ENCODE measurements around the gene SLC24A4.

SLC24A4 gene

GRCh38 chr14:92323011-92323915 is at the start of gene SLC24A4:
TSS of gene SLC24A4 (plus strand) at chr14:92323165. CDS start at chr14:92323831, 666 bp downstream.
- intact Hi-C loops (cut with DNase I), result no loop called here
- DNase-seq, result peak in 6 of 10 donors; percentile 25 to 89 (median 58)

DNA sequence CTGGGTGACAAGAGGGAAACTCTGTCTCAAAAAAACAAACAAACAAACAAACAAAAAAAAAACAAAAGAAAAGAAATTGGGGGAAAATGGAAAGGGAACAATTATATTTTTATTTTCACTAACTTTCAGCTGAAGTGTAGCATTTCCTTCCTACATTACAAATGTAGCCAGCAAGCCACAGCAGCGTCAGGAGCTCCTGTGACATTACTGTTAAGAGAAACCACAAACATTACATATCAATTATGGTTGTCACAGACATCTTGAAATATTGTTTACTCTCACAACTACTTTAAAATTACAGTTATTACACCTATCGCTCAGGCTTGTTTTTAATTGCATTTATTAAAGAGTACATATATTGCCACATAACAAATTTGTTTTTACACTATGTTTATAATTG is 49.8 kb upstream of the SLC24A4 start:
- DNase-seq, result no peak
- intact Hi-C loops (cut with DNase I), result no loop called here

- intact Hi-C loops (cut with DNase I), result no loop called here
- no peak for DNase-seq
Measured at GRCh38 chr14:92274055-92274454, 48.9 kb upstream of the SLC24A4 start.

GRCh38 chr14:92276074-92276473 is 46.9 kb upstream of the SLC24A4 start:
- DNase-seq, result no peak
- intact Hi-C loops (cut with DNase I), result no loop called here

DNA sequence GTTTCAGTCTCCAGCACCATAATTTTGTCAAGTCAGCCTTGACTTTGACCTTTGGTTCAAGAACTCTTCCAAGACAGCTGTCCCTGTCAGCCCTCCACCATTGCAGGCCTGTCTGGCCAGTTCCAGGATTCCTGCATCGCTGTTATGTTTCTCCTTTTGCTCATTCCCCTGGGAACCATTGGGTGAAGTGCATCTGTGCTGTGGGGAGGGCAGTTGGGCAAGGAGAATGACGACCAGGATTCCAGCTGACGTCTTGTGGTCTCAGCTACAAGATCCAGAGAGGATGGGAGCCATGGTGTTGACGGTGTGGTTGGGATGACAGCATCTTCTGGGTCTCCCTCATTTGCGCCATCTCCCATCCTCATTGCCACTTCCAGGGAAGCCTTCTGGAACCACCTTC is 45.9 kb upstream of the SLC24A4 start:
- intact Hi-C loops (cut with DNase I), result no loop called here
- DNase-seq, result no peak

GRCh38 chr14:92280554-92281262 is 42.3 kb upstream of the SLC24A4 start:
- intact Hi-C loops (cut with DNase I), result no loop called here
- no peak for DNase-seq

GRCh38 chr14:92282669-92283068 is 40.3 kb upstream of the SLC24A4 start:
- DNase-seq, result no peak
- intact Hi-C loops (cut with DNase I), result no loop called here

DNA sequence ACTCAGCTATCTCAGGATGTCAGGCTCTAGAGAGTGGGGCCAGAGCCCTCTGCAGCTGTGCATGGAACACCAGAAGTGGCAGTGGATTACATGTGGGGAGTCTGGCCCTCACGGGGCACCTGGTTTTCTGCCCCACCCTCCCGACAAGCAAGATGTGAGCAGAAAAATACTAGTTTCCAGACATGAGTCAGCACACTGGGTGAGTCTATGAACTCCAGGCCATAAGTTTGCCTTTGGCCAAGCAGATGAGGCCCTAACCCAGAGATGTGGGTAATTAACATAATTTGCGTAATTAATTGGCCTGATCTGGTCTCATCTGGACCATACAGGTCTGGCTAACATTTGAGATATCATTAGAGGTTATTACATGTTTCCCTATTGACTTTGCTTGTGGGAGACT is 37.7 kb upstream of the SLC24A4 start:
- intact Hi-C loops (cut with DNase I), result no loop called here
- DNase-seq, result no peak

DNA sequence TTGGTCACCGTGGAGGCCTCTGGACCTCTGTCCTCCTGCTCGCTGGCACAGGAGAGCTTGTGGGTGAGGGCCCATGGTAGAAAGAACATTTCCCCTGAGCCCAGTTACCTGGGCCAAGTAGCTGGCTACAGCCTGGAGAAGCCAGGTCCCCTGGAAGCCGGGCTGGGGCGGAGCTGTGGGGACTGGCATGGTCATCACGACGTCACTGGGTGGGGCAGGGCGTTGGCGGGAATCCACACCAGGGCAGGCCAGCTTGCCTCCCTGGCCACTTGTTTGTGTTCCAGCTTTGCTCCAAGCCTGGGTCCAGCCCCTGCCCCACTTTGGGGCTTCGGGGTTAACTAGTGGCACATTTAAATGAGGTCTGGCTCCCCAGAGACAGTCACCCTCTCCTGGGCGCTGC is 35.0 kb upstream of the SLC24A4 start:
- intact Hi-C loops (cut with DNase I), result no loop called here
- DNase-seq, result no peak

DNA sequence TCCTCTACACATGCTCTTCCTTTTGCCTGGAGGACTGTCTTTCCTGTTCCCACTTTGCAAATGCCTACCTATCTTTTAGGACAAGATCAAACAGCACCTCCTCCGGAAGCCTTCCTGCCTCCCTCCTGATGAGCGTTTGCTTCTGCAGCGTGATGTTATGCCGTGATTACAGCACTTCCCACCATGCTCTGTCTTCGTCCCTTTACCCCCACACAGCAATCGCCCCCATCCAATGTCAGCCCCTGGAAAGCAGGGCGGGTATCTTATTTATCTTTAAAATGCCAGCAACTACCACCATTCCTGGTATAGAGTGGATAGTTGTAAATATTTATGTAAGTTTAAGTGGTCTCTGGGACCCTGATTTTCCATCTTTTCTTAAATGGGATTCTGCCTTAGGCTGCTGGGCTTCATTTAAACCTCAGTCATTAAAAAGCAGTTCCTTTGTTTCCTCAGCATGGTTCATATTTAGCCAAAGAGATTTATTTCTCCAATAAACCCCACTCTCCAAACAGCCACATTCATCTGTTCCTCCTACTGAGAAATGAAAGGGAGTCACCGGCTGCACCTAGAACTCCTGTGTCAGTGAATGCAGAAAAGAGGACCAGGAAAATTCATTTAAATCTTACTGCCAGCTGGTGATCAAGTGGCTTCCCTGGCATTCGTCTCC is 33.8 kb upstream of the SLC24A4 start:
- intact Hi-C loops (cut with DNase I), result no loop called here
- DNase-seq, result no peak

DNA sequence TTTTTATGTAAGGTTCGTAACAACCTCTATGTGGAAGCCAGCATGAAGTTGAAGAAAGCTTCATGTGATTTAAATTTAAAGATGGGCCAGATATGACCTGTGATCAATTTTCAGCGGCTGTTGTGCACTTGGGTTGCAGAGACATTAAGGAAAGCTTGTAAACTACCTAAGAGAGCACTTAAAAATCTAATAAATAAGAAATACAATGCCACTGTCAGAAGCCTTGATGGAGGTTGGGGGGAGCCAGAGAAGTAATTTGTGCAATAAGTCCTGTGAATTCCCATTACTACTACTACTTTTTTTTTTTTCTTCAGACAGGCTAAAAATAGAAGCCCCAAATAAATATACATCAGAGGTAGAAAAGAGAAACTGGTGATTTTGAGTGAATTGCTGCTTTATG is 30.3 kb upstream of the SLC24A4 start:
- intact Hi-C loops (cut with DNase I), result no loop called here
- no peak for DNase-seq

DNA sequence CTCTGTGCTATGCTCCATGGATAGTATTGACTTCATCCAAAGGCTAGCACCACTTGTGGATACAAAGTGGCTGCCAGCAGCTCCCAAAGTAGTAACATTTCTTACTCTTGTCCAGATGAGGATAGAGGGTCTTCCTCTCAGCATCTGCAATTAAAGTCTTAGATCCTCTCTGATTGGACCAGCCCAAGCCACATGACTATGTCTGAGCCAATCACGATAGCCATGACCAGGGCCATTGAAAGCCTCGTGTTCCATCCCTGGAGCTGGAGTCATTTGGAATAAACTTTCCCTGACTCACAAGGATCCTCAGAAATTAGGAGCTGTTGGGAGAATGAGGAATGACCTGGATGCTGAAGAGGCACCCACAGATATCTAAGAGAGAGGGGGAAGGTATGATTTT is 28.5 kb upstream of the SLC24A4 start:
- intact Hi-C loops (cut with DNase I), result no loop called here
- DNase-seq, result no peak

DNA sequence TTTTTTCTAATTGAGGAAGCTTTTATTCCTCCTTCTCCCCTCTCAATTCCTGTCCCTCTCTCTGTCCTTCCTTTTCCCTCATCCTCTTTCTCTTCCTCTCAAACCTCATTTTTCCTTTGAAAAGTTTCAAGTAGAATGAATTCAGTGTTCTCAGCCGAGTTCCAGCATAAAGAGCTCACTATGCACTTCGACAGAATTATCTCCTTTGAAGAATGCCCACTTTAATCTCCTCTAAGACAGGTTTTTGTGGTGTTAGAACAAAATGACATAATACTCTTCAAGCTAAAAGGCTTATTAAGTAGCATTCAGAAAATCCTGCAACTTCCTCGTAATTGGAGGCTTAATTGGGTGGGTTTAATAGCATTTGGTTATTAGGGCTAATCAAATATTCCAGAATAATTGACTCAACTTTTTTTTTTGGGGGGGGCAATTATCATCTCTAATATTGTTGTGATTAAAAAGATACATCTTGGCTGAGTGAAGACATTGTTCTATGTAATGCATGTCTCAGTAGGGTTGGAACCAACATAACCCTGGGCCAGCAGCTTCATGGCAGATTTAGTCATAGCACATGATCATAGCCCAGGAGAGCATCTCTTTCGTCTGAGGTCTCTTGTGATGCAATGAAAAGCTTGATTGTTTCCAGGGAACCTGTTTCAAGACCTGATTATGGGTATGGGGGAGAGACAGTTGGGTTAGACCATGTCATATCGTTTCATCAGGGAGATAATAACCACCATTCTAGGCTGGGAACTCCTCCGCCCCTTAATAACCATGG is 25.0 kb upstream of the SLC24A4 start:
- no peak for DNase-seq
- intact Hi-C loops (cut with DNase I), result no loop called here

DNA sequence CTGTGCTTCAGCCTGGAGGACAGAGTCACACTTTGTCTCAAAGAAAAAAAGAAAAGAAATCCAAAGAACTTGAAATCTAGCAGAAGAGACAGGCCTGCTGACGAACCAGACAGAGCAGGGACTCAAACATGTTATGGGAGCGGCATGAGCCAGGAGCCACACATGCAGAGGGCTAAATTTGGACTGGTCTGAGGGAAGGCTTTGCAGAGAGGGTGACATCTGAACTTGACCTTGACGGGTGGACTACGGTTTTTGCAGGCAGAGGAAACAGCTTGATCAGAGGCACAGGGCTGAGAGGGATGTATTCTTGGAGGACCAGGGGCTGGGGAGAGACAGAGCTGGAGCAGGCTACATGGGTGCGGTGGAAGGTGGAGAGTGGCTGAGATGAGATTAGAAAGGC is 20.5 kb upstream of the SLC24A4 start:
- intact Hi-C loops (cut with DNase I), result no loop called here
- peak in 1 of 10 donors; percentile 54 for DNase-seq

GRCh38 chr14:92308716-92309115 is 14.2 kb upstream of the SLC24A4 start:
- peak in 1 of 10 donors; percentile 55 for DNase-seq
- intact Hi-C loops (cut with DNase I), result no loop called here

DNA sequence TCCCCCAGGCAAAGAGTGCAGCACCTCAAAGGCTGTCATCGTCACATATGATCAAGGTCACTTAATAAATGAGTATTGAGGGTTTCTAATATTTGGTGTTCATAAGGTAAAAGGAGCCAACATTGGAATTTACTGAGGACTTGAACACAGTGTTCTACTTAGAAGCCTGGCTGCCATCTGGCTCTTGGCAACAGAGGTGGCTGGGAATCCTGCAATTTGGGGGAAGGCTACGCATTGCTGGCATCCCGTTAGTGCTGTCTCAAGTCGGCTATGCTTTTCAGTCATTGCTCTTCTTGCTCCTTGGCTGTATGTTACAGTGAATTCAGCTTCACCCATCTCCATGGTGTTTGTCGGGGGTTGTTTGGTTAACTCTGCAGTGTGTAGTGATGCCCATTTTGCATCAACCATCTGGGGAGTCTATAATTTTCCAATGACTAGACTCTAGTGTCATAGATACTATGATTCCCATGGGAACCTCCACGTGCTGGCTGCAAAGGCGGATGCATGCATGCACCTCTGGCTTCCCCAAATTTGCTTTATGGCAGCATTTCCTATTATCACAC is 12.9 kb upstream of the SLC24A4 start:
- intact Hi-C loops (cut with DNase I), result no loop called here
- peak in 3 of 10 donors; percentile 30 to 78 (median 77) for DNase-seq

DNA sequence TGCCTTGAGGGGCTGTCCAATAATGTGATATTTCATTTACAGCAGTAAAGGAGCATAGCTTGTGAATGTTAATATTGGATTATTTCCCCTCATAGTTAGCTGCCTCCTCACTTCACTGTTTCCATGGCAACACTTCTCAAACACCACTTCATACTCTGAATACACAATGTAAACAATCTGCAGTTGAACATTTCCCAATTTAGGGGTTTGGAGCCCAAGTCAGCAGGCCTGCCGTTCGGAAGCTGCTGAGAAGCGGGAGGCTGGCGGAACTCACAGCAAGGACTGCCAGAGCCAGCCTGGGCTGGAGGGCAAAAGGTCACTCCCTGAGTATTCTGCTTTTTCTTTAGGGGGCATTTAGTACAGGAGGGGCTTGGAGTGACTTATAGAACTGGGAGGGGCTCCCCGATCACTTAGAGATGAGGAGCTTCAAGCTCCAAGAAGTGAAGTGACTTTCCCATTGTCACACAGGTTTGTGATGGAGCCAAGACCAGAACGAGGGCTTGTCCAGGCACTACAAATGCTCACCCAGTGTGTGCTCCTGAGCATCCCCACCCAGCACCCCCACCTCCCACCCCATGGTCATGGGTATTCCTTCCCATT is 12.1 kb upstream of the SLC24A4 start:
- peak in 3 of 10 donors; percentile 46 to 89 (median 88) for DNase-seq
- intact Hi-C loops (cut with DNase I), result no loop called here

- intact Hi-C loops (cut with DNase I), result no loop called here
- no peak for DNase-seq
Measured at GRCh38 chr14:92314182-92314581, 8.8 kb upstream of the SLC24A4 start.

- peak in 8 of 10 donors; percentile 29 to 91 (median 66) for DNase-seq
Measured at GRCh38 chr14:92315050-92315805, 7.7 kb upstream of the SLC24A4 start.

More at GRCh38 chr14:92315050-92315805, 7.7 kb upstream of the SLC24A4 start:
- intact Hi-C loops (cut with DNase I), result no loop called here

All from posterior cingulate gyrus (tissue), 11 donors.